T-helper 17 cell (primary cell): ENCODE results near the gene C19orf25. TPM values are rescaled to one million over a fixed set of nuclear protein-coding genes. Genes with fewer than 3 reads are reported as not detected.
A peak's percentile ranks its signal among the peaks of the same experiment; 100 is the strongest.

Source experiments
- ATAC-seq: fragments of 150-1000 bp; cut with Tn5 transposase; 2 replicates; pipeline ENCODE4 v1.10.0; 2021; ENCODE audit warnings: mild to moderate bottlenecking, moderate library complexity
- DNase-seq, 3 donors: peaks; one replicate each; pipeline versions ENCODE4 v3.0.0 to v3.0.0-alpha.2; 2020 to 2021
- H3K9me3 ChIP-seq: one replicate; pipeline ENCODE4 v1.7.0; 2013; ENCODE audit warnings: low read length, mild to moderate bottlenecking; ENCODE audit not compliant: control insufficient read depth, poor library complexity, severe bottlenecking
- H3K27ac Mint-ChIP-seq: one replicate; pipeline ENCODE4 v1.8.0; 2022; ENCODE audit warnings: mild to moderate bottlenecking, moderate library complexity, mixed read lengths
- H3K27me3 Mint-ChIP-seq: one replicate; pipeline ENCODE4 v1.8.0; 2022; ENCODE audit warnings: mixed read lengths
- H3K36me3 Mint-ChIP-seq: one replicate; pipeline ENCODE4 v1.8.0; 2022; ENCODE audit warnings: low read depth, mixed read lengths
- H3K4me1 Mint-ChIP-seq: one replicate; pipeline ENCODE4 v1.8.0; 2022; ENCODE audit warnings: mild to moderate bottlenecking, mixed read lengths
- H3K4me3 Mint-ChIP-seq: one replicate; pipeline ENCODE4 v1.8.0; 2022; ENCODE audit warnings: mild to moderate bottlenecking, moderate library complexity, mixed read lengths
- total RNA-seq, 4 donors: library from RNA in 2 of 4; stranded (reverse) in 2 of 4; gene quantifications; one replicate each; pipeline ENCODE4 v1.2.3 and lab custom pipeline; 2022 to 2026

C19orf25 gene
- total RNA-seq, 2 donors from 2014 or later = 24.3 to 29.0 TPM

GRCh38 chr19:1455002-1455335 is 24.0 kb downstream of the C19orf25 start:
- DNase-seq (no peak), ATAC-seq (peak; percentile 12)
- H3K27me3 Mint-ChIP-seq = peaks cover 30% of the 10 kb centered on the region
- no peaks in the 10 kb centered on the region for H3K9me3 ChIP-seq
- peak overlapping the region; percentile 61 for H3K4me3 Mint-ChIP-seq
- H3K36me3 Mint-ChIP-seq = peaks cover 7% of the 10 kb centered on the region
- no peak overlapping the region for H3K27ac Mint-ChIP-seq
- peaks cover 15% of the 10 kb centered on the region for H3K4me1 Mint-ChIP-seq

GRCh38 chr19:1453525-1454364 is 25.3 kb downstream of the C19orf25 start:
- Mint-ChIP-seq H3K4me1 (peaks cover 17% of the 10 kb centered on the region), H3K4me3 (peak overlapping the region; percentile 70), H3K27me3 (peaks cover 38% of the 10 kb centered on the region), H3K36me3 (peaks cover 11% of the 10 kb centered on the region), H3K27ac (no peak overlapping the region)
- no peak for DNase-seq
- ATAC-seq = no peak
- H3K9me3 ChIP-seq = no peaks in the 10 kb centered on the region

- no peaks in the 10 kb centered on the region for H3K9me3 ChIP-seq
- Mint-ChIP-seq H3K36me3 (peaks cover 13% of the 10 kb centered on the region), H3K27ac (no peak overlapping the region), H3K4me1 (peaks cover 17% of the 10 kb centered on the region), H3K4me3 (no peak overlapping the region), H3K27me3 (peaks cover 42% of the 10 kb centered on the region)
- ATAC-seq (no peak), DNase-seq (no peak)
Measured at GRCh38 chr19:1452802-1453524, 26.1 kb downstream of the C19orf25 start.

- Mint-ChIP-seq H3K27ac (no peak overlapping the region), H3K36me3 (peaks cover 16% of the 10 kb centered on the region), H3K4me1 (peaks cover 17% of the 10 kb centered on the region), H3K27me3 (peaks cover 50% of the 10 kb centered on the region), H3K4me3 (no peak overlapping the region)
- no peak for DNase-seq
- no peaks in the 10 kb centered on the region for H3K9me3 ChIP-seq
- ATAC-seq = no peak
Measured at GRCh38 chr19:1451916-1452801, 26.9 kb downstream of the C19orf25 start.

GRCh38 chr19:1450735-1451731 is 28.0 kb downstream of the C19orf25 start:
- Mint-ChIP-seq H3K36me3 (peaks cover 16% of the 10 kb centered on the region), H3K4me3 (peak overlapping the region; percentile 63), H3K27me3 (peaks cover 51% of the 10 kb centered on the region), H3K27ac (no peak overlapping the region), H3K4me1 (peaks cover 19% of the 10 kb centered on the region)
- H3K9me3 ChIP-seq = no peaks in the 10 kb centered on the region
- ATAC-seq = no peak
- DNase-seq = no peak

- Mint-ChIP-seq H3K4me3 (peak within 1 kb of the TSS; percentile 70), H3K27ac (no peak within 1 kb of the TSS), H3K4me1 (peaks cover 16% of the 10 kb centered on the region), H3K27me3 (peaks cover 45% of the 10 kb centered on the region), H3K36me3 (peaks cover 13% of the 10 kb centered on the region)
- peak; percentile 37 for ATAC-seq
- DNase-seq = no peak
- no peaks in the 10 kb centered on the region for H3K9me3 ChIP-seq
Measured at GRCh38 chr19:1449467-1450442, 29.3 kb downstream of the C19orf25 start, which contains the start of gene APC2. TSS of gene APC2 (plus strand) at chr19:1450121. CDS start at chr19:1453002, 2,881 bp downstream.

- H3K4me1 Mint-ChIP-seq = peaks cover 13% of the 10 kb centered on the region
- H3K27ac Mint-ChIP-seq = no peak overlapping the region
- H3K36me3 Mint-ChIP-seq = peaks cover 13% of the 10 kb centered on the region
- DNase-seq = no peak
- peak overlapping the region; percentile 19 for H3K4me3 Mint-ChIP-seq
- H3K9me3 ChIP-seq = no peaks in the 10 kb centered on the region
- ATAC-seq = no peak
- peaks cover 37% of the 10 kb centered on the region for H3K27me3 Mint-ChIP-seq
Measured at GRCh38 chr19:1447944-1448343, 31.1 kb downstream of the C19orf25 start.

GRCh38 chr19:1447504-1447903 is 31.5 kb downstream of the C19orf25 start:
- H3K9me3 ChIP-seq = no peaks in the 10 kb centered on the region
- Mint-ChIP-seq H3K4me3 (peak overlapping the region; percentile 56), H3K4me1 (peaks cover 13% of the 10 kb centered on the region), H3K36me3 (peaks cover 13% of the 10 kb centered on the region), H3K27ac (no peak overlapping the region), H3K27me3 (peaks cover 33% of the 10 kb centered on the region)
- DNase-seq (no peak), ATAC-seq (no peak)

GRCh38 chr19:1446713-1447481 is 32.1 kb downstream of the C19orf25 start:
- peaks cover 13% of the 10 kb centered on the region for H3K4me1 Mint-ChIP-seq
- peaks cover 32% of the 10 kb centered on the region for H3K27me3 Mint-ChIP-seq
- H3K36me3 Mint-ChIP-seq = peaks cover 13% of the 10 kb centered on the region
- H3K27ac Mint-ChIP-seq = no peak overlapping the region
- H3K9me3 ChIP-seq = no peaks in the 10 kb centered on the region
- ATAC-seq (no peak), DNase-seq (no peak)
- H3K4me3 Mint-ChIP-seq = peak overlapping the region; percentile 79

GRCh38 chr19:1445932-1446712 is 32.9 kb downstream of the C19orf25 start:
- peak overlapping the region; percentile 25 for H3K4me3 Mint-ChIP-seq
- H3K4me1 Mint-ChIP-seq = peaks cover 13% of the 10 kb centered on the region
- peaks cover 30% of the 10 kb centered on the region for H3K27me3 Mint-ChIP-seq
- ATAC-seq (no peak), DNase-seq (no peak)
- H3K9me3 ChIP-seq = no peaks in the 10 kb centered on the region
- peaks cover 13% of the 10 kb centered on the region for H3K36me3 Mint-ChIP-seq
- H3K27ac Mint-ChIP-seq = no peak overlapping the region
